ENCODE measurements around the gene VPS29. TPM values are rescaled to one million over a fixed set of nuclear protein-coding genes. Genes with fewer than 3 reads are reported as not detected.
A peak's percentile ranks its signal among the peaks of the same experiment; 100 is the strongest.

The VPS29 gene
- total and polyA plus RNA-seq, 9 donors: 71.6 to 155 (median 119) TPM

DNA sequence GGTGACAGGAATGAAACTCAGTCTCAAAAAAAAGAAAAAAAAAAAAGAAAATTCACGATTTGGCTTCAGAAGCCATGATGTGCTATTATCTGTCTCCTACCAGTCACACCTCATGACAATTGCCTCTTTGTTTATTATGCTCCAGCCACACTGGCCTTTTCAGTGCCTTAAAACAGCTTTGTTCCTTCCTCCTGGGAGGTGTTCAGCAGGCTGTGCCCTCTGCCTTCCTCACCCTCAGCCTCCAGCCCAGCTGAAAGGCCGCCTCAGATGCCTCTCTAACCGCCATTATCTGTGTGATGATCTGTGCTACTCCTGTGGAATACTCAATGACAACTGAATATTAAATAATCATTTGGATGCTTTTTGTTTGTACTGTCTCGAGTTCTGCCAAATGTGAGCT, 43.2 kb downstream of the VPS29 start:
- WGBS (ENCODE audit: insufficient coverage): no CpG with 5 or more reads among the region's 4 CpGs
- Histone ChIP-seq H3K4me3 (ENCODE audit: low read length) (no peak overlapping the region), H3K27ac (ENCODE audit: low read length) (no peak overlapping the region), H3K27me3 (ENCODE audit: control insufficient read depth, insufficient read depth, low read length) (no peaks in the 10 kb centered on the region), H3K9me3 (replicated peaks; ENCODE audit: control insufficient read depth, low read depth, low read length) (no peaks in the 10 kb centered on the region), H3K4me1 (ENCODE audit: control insufficient read depth, insufficient read depth, low read length) (no peaks in the 10 kb centered on the region), H3K36me3 (ENCODE audit: control insufficient read depth, insufficient read depth, low read length) (peaks cover 47% of the 10 kb centered on the region)
- no peak for DNase-seq

DNA sequence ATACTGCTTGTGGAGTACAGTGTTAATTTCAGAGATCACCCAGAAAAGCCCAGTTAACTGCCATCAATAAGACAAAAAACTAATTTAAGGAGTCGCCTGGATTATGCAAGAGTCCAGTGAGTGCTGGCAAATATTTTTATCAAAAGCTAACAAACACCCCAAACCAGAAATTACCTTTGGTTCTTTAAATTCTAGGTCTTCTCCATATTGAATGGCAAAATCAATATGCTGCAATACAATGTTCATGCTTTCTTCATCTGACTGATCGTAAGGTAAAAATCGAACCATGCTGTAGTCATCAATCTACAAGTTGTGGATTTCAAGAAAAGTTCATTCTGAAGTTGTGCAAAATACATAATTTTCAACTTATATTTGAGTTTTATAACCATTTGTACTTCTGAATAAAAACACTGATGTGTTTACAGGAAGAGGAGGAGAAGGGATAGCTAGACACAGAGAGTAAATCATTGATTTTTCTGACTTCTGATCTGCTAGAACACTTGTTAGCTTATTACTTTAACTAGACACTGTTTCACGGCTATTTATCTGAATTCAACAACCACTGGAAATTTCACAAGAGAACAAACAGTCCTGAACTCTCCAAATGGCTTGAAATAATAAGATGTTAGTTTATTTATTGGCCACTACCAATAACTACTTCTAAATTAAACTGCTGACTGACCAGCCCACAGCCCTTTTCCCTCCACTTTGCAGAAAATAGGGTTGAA, 48.2 kb downstream of the VPS29 start:
- Histone ChIP-seq H3K36me3 (ENCODE audit: control insufficient read depth, insufficient read depth, low read length) (peaks cover 31% of the 10 kb centered on the region), H3K4me3 (ENCODE audit: low read length) (no peak overlapping the region), H3K27me3 (ENCODE audit: control insufficient read depth, insufficient read depth, low read length) (no peaks in the 10 kb centered on the region), H3K27ac (ENCODE audit: low read length) (no peak overlapping the region), H3K9me3 (replicated peaks; ENCODE audit: control insufficient read depth, low read depth, low read length) (no peaks in the 10 kb centered on the region), H3K4me1 (ENCODE audit: control insufficient read depth, insufficient read depth, low read length) (peaks cover 6% of the 10 kb centered on the region)
- no peak for DNase-seq
- no CpG with 5 or more reads among the region's 4 CpGs for WGBS (ENCODE audit: insufficient coverage)

DNA sequence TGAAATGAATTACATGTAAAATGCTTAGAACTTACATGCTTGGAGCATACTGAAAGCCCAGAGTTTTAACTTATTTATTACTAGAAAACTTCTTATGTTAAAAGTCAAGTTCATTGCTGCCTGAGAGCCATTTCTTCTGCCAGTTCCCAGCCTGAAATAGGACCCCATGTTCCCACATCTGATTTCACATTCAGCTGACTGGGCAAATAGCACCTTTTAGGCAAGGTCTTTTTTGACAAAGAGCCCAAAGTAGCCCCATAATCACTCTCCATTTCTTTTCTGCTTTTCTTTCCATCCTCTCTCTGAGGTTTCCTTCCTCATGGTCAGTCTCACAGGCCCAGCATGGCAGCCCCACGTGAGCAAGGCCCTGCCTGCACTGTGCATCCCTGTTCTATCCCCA, 50.6 kb downstream of the VPS29 start:
- Histone ChIP-seq H3K27ac (ENCODE audit: low read length) (no peak overlapping the region), H3K4me1 (ENCODE audit: control insufficient read depth, insufficient read depth, low read length) (peaks cover 6% of the 10 kb centered on the region)

DNA sequence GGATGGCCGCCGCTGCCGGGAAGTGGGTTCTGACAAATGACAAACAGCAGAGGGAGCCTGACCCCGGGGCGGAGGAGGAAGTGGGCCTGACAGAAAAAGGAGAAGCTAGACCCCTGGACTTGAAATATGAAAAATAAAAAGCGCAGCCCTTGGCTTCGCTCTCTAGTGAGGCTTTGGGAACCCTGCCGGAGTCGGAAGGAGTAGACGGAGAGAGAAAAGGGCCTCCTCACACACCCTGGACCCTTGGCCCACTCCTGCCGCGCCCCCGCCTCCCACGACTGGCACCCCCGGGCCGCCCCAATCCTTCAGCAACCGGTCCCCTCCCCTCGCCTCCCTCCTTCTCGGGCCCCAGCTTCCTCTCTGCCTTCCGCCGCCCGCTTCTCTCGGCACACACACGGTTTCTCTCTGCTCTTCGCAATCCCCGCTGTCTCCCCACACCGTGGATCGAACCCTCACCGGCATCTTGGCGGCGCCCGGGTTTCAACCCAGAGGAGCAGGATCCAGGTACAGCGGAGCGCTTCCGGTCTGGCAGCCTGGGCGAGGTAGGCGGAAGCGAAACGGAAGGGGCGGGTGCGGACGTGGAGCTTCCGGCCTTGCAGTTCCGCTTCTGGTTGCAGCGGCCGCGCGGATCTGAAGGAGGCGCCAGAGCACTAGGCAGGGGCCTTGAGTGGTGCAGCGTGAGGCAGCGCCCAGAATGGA, 52.0 kb downstream of the VPS29 start, which contains the start of gene ARPC3:
ARPC3 (minus strand) TSS at position 539 of the 699 bp plus-strand sequence; CDS start at position 462, 77 bp downstream.
- Histone ChIP-seq H3K4me1 (ENCODE audit: control insufficient read depth, insufficient read depth, low read length) (peaks cover 6% of the 10 kb centered on the region), H3K9me3 (replicated peaks; ENCODE audit: control insufficient read depth, low read depth, low read length) (no peaks in the 10 kb centered on the region), H3K27me3 (ENCODE audit: control insufficient read depth, insufficient read depth, low read length) (no peaks in the 10 kb centered on the region), H3K36me3 (ENCODE audit: control insufficient read depth, insufficient read depth, low read length) (peaks cover 13% of the 10 kb centered on the region), H3K4me3 (ENCODE audit: low read length) (peak within 1 kb of the TSS; percentile 74), H3K27ac (ENCODE audit: low read length) (peak within 1 kb of the TSS; percentile 98)
- 0% methylated on average over 41 of the region's 51 CpGs for WGBS (ENCODE audit: insufficient coverage)
- peak; percentile 98 for DNase-seq

More for the DNA sequence above, 50.6 kb downstream of the VPS29 start:
- Histone ChIP-seq H3K9me3 (replicated peaks; ENCODE audit: control insufficient read depth, low read depth, low read length) (no peaks in the 10 kb centered on the region), H3K4me3 (ENCODE audit: low read length) (no peak overlapping the region), H3K27me3 (ENCODE audit: control insufficient read depth, insufficient read depth, low read length) (no peaks in the 10 kb centered on the region), H3K36me3 (ENCODE audit: control insufficient read depth, insufficient read depth, low read length) (peaks cover 19% of the 10 kb centered on the region)
- no peak for DNase-seq
- no CpG with 5 or more reads among the region's 1 CpG for WGBS (ENCODE audit: insufficient coverage)

DNA sequence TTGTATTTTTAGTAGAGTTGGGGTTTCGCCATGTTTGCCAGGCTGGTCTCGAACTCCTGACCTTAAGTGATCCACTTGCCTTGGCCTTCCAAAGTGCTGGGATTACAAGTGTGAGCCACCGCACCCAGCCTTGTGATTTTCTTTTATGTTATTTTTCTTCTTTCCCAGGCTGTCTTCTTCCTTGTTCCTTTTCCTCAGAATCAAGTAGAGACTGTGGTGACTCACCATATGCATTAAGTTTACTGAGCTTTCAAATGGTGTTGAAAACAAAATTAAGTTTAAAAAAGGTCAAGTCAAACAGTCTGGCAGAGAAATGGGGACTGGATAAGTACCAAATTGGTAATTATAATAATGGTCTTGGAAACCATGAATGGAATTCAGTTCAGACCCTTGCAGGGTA, 57.5 kb downstream of the VPS29 start:
- Histone ChIP-seq H3K9me3 (replicated peaks; ENCODE audit: control insufficient read depth, low read depth, low read length) (no peaks in the 10 kb centered on the region), H3K4me3 (ENCODE audit: low read length) (no peak overlapping the region), H3K27ac (ENCODE audit: low read length) (no peak overlapping the region), H3K27me3 (ENCODE audit: control insufficient read depth, insufficient read depth, low read length) (no peaks in the 10 kb centered on the region), H3K36me3 (ENCODE audit: control insufficient read depth, insufficient read depth, low read length) (peaks cover 34% of the 10 kb centered on the region), H3K4me1 (ENCODE audit: control insufficient read depth, insufficient read depth, low read length) (peaks cover 6% of the 10 kb centered on the region)
- 100% methylated on average over 1 of the region's 3 CpGs for WGBS (ENCODE audit: insufficient coverage)
- DNase-seq: no peak

Other genes with a start within 250 kb of the VPS29 start
- gene ATP2A2, start 220.9 kb downstream of the VPS29 start, total RNA-seq: 312 TPM
- 100 to 1,000 TPM; 436 to 712 (median 589) TPM for gene ATP2A2, start 220.9 kb downstream of the VPS29 start, polyA plus RNA-seq (ENCODE audit: insufficient read depth in 1 of 8, insufficient read length in 8 of 8, low replicate concordance in 1 of 8)
- gene ANAPC7, start 98.4 kb downstream of the VPS29 start, total RNA-seq: 49.6 TPM
- 10 to 100 TPM; 46.2 to 79.7 (median 59.0) TPM for gene ANAPC7, start 98.4 kb downstream of the VPS29 start, polyA plus RNA-seq (ENCODE audit: insufficient read depth in 1 of 8, insufficient read length in 8 of 8, low replicate concordance in 1 of 8)
- gene ARPC3, start 51.8 kb downstream of the VPS29 start, total RNA-seq: 132 TPM
- 100 to 1,000 TPM; 118 to 156 (median 138) TPM for gene ARPC3, start 51.8 kb downstream of the VPS29 start, polyA plus RNA-seq (ENCODE audit: insufficient read depth in 1 of 8, insufficient read length in 8 of 8, low replicate concordance in 1 of 8)
- 18.0 TPM for gene GPN3, start 33.9 kb downstream of the VPS29 start, total RNA-seq
- 10 to 100 TPM; 22.9 to 28.4 (median 23.6) TPM for gene GPN3, start 33.9 kb downstream of the VPS29 start, polyA plus RNA-seq (ENCODE audit: insufficient read depth in 1 of 8, insufficient read length in 8 of 8, low replicate concordance in 1 of 8)
- gene FAM216A, start 33.3 kb downstream of the VPS29 start, total RNA-seq: 12.2 TPM
- 10 to 100 TPM; 12.8 to 18.3 (median 15.1) TPM for gene FAM216A, start 33.3 kb downstream of the VPS29 start, polyA plus RNA-seq (ENCODE audit: insufficient read depth in 1 of 8, insufficient read length in 8 of 8, low replicate concordance in 1 of 8)
- gene RAD9B, start 220 bp upstream of the VPS29 start, total RNA-seq: 3.5 TPM
- gene RAD9B, start 220 bp upstream of the VPS29 start, polyA plus RNA-seq (ENCODE audit: insufficient read depth in 1 of 8, insufficient read length in 8 of 8, low replicate concordance in 1 of 8): 1 to 10 TPM; 1.8 to 3.4 (median 2.1) TPM
- 3.8 TPM for gene PPTC7, start 81.2 kb upstream of the VPS29 start, total RNA-seq
- gene PPTC7, start 81.2 kb upstream of the VPS29 start, polyA plus RNA-seq (ENCODE audit: insufficient read depth in 1 of 8, insufficient read length in 8 of 8, low replicate concordance in 1 of 8): 10 to 100 TPM in 6 of 8 donors, 1 to 10 TPM in 2; 8.9 to 12.1 (median 11.1) TPM
- 24.9 TPM for gene TCTN1, start 112.0 kb upstream of the VPS29 start, total RNA-seq
- 10 to 100 TPM; 19.0 to 24.4 (median 20.3) TPM for gene TCTN1, start 112.0 kb upstream of the VPS29 start, polyA plus RNA-seq (ENCODE audit: insufficient read depth in 1 of 8, insufficient read length in 8 of 8, low replicate concordance in 1 of 8)
- gene HVCN1, start 187.0 kb upstream of the VPS29 start, total RNA-seq: 5.6 TPM
- gene HVCN1, start 187.0 kb upstream of the VPS29 start, polyA plus RNA-seq (ENCODE audit: insufficient read depth in 1 of 8, insufficient read length in 8 of 8, low replicate concordance in 1 of 8): 1 to 10 TPM; 4.6 to 7.5 (median 5.8) TPM
- gene PPP1CC, start 240.8 kb upstream of the VPS29 start, total RNA-seq: 90.5 TPM
- gene PPP1CC, start 240.8 kb upstream of the VPS29 start, polyA plus RNA-seq (ENCODE audit: insufficient read depth in 1 of 8, insufficient read length in 8 of 8, low replicate concordance in 1 of 8): 100 to 1,000 TPM; 103 to 147 (median 121) TPM

Data from muscle of leg (tissue), 11 donors.